Activated CD4-positive, alpha-beta T cell treated with anti-CD3 and anti-CD28 coated beads, Interleukin-2, amount 10 ng/mL, durations not matched to agents 7 days and 5 days (primary cell): ENCODE measurements around the gene ABI1. TPM values are rescaled to one million over a fixed set of nuclear protein-coding genes. Genes with fewer than 3 reads are reported as not detected.

Source experiments
- total RNA-seq, 2 experiments: library from RNA; stranded (reverse); gene quantifications; one replicate each; pipeline ENCODE4 v1.2.3, GENCODE V29; 2021

ABI1 gene
- total RNA-seq, 2 experiments from 2014 or later, result 59.7 to 65.2 TPM

Other genes starting within 250 kb of the ABI1 start
- gene PDSS1, start 163.3 kb downstream of the ABI1 start, total RNA-seq, result 10 to 100 TPM; 13.7 to 17.6 TPM
- gene ANKRD26, start 239.5 kb upstream of the ABI1 start, total RNA-seq, result 10 to 100 TPM; 10.3 to 11.6 TPM